Activated T-helper 2 cell treated with anti-CD3 and anti-CD28 coated beads, Interferon-gamma antibody, Interleukin-2, Interleukin-4, amounts not matched to agents 10 μg/mL and 5 μg/mL and 100 μg/mL, durations not matched to agents 14 hours and 24 hours and 36 hours (primary cell): Measurements from ENCODE around the gene GFPT2. TPM values are rescaled to one million over a fixed set of nuclear protein-coding genes. Genes with fewer than 3 reads are reported as not detected.
A peak's percentile ranks its signal among the peaks of the same experiment; 100 is the strongest.

Source experiments
- DNase-seq: peaks from one replicate; pipeline ENCODE4 v3.0.0; 2021; ENCODE audit warnings: low spot score
- H3K27ac Mint-ChIP-seq: one replicate; pipeline ENCODE4 v1.8.0; 2021; ENCODE audit warnings: mixed read lengths
- H3K27me3 Mint-ChIP-seq: one replicate; pipeline ENCODE4 v1.8.0; 2021; ENCODE audit warnings: low read depth, mixed read lengths
- H3K36me3 Mint-ChIP-seq: one replicate; pipeline ENCODE4 v1.8.0; 2021; ENCODE audit warnings: low read depth, mixed read lengths
- H3K4me1 Mint-ChIP-seq: one replicate; pipeline ENCODE4 v1.8.0; 2021; ENCODE audit warnings: low read depth, mixed read lengths
- H3K4me3 Mint-ChIP-seq: one replicate; pipeline ENCODE4 v1.8.0; 2021; ENCODE audit warnings: low read depth, mild to moderate bottlenecking, moderate library complexity, mixed read lengths
- H3K9me3 Mint-ChIP-seq: one replicate; pipeline ENCODE4 v1.8.0; 2021; ENCODE audit warnings: mixed read lengths
- intact Hi-C: fragments of 100-400 bp; cut with micrococcal nuclease; formaldehyde crosslinking; loops from one replicate; pipeline ENCODE4 v1.15.1; 2023
- total RNA-seq: library from RNA; stranded (reverse); gene quantifications from 2 replicates; pipeline ENCODE4 v1.2.3, GENCODE V29; 2022

The GFPT2 gene
- total RNA-seq, 1 donor from 2014 or later: not detected

DNA sequence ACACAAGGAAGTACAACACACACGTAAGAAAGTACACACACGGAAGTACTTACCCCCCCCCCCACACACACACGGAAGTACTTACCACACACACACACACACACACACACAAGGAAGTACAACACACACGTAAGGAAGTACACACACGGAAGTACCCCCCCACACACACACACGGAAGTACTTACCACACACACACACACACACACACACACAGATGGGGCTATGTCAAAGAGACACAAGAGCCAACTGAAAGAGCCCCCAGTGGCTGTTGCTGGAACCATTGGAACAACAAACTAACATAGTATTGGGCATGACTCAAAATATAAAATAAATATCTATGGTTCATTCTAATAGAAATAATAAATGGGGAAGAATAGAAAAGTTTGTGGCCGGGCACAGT, 56.4 kb downstream of the GFPT2 start:
- Mint-ChIP-seq H3K9me3 (no peaks in the 10 kb centered on the region), H3K27me3 (no peaks in the 10 kb centered on the region), H3K27ac (no peak overlapping the region), H3K4me3 (no peak overlapping the region), H3K36me3 (peaks cover 4% of the 10 kb centered on the region), H3K4me1 (peaks cover 16% of the 10 kb centered on the region)
- DNase-seq: no peak
- intact Hi-C loops: loop anchor here (10.0 kb wide), 3 partner anchors 162 to 1672 kb away; partner anchors contain the start of genes CLK4 and CNOT6

DNA sequence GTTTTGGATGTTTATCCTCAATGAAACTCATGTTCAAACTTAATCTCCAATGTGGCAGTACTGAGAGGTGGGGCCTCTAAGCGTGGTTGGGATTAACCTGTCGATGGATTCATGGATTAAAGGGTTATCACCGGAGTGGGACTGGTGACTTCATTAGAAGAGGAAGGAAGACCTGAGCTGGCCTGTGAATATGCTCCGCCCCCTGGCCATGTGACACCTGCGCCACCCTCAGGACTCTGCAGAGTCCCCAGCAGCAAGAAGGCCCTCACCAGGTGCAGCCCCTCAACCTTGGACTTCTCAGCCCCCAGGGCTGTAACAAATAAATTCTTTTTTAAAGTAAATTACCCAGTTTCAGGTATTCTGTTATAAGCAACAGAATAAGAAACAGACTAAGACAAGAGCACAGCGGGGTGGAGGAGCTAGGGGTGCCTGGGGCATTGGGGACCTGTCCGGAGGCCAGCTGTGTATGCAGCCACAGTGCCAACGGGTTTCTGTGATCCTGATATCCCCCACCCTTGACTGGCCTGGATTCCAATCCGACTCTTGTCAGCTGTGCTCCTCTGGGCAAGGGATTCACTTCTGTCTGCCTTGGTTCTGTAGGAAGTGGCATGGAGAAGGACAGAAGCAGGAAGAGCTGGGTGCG, 58.1 kb downstream of the GFPT2 start:
- intact Hi-C loops: loop anchor here (10.0 kb wide), 3 partner anchors 160 to 1670 kb away; partner anchors contain the start of genes CLK4 and CNOT6
- no peaks in the 10 kb centered on the region for H3K9me3 Mint-ChIP-seq
- no peak for DNase-seq
- H3K27me3 Mint-ChIP-seq: no peaks in the 10 kb centered on the region
- peaks cover 12% of the 10 kb centered on the region for H3K36me3 Mint-ChIP-seq
- no peak overlapping the region for H3K4me3 Mint-ChIP-seq
- H3K27ac Mint-ChIP-seq: no peak overlapping the region
- H3K4me1 Mint-ChIP-seq: peaks cover 26% of the 10 kb centered on the region

DNA sequence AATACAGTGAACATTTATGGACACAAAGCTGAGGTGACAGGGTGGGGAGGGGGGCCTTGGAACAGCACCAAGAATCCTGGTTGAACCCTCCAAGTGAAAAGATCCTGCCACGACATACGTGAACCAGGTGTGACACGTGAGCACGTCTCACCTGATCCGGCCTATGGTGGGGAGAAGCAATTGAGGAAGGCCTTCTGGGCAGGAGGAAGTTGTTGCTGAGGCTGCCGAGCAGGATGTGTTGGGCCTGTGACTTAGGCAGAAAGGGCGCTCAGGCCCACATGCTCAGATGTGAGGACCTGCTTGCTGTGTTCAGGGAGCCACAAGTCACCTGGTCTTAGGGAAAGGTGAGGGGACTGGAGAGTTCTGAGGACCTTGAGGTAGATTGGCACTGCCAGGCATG, 58.7 kb downstream of the GFPT2 start:
- no peak overlapping the region for H3K27ac Mint-ChIP-seq
- no peak for DNase-seq
- no peaks in the 10 kb centered on the region for H3K27me3 Mint-ChIP-seq
- no peaks in the 10 kb centered on the region for H3K9me3 Mint-ChIP-seq
- no peak overlapping the region for H3K4me3 Mint-ChIP-seq
- H3K4me1 Mint-ChIP-seq: peaks cover 26% of the 10 kb centered on the region
- peaks cover 12% of the 10 kb centered on the region for H3K36me3 Mint-ChIP-seq
- intact Hi-C loops: loop anchor here (10.0 kb wide), 3 partner anchors 160 to 1670 kb away; partner anchors contain the start of genes CLK4 and CNOT6

DNA sequence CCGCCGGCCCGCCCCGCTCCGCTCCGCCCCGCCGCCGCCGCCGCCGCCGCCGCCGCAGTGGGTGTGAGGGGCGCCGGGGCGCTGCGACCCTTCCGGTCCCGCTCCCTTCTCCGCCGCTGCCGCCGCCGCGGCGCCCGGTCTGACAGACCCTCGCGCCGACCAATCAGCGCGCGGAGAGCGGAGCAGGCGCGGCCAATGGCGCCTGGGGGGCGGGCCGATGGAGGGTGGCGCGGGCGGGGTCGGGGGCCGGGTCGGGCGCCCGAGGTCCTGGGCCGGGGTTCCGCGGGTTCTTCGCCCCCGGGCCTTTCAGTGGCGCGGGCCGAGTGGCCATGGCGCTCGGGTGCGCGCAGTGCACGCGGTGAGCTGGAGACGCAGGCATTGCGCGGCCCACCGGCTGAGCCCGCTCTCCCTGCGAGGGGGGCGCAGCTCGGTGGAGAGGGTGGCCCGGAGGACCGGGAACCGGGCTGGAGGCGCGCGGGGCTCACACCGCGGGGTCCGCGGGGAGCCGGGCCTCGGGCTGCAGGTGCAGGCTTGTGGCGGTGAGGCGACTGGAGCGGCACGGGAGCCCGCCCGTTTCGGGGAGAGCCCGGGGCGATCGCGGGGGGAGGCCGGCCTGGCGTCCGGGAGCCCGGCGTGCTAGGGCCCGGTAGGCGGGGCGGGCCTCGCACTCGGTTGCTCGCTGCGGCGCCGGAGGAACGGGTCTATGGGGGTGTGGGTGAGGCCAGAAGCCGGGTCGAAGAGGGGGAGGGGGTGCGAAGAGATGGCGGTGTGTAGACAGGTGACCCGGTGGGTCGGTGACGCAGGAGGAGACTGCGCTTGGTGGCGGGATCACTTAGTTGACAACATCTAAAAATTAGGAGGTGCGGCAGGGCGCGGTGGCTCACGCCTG, 60.9 kb downstream of the GFPT2 start, which contains the start of gene MAPK9:
MAPK9 (minus strand) TSS at position 141 of the 889 bp plus-strand sequence. CDS start 11,522 bp downstream, outside the sequence.
- peak within 1 kb of the TSS; percentile 83 for H3K27ac Mint-ChIP-seq
- peak within 1 kb of the TSS; percentile 86 for H3K4me3 Mint-ChIP-seq
- intact Hi-C loops: loop anchor here (2.0 to 10.0 kb wide), 4 partner anchors 157 to 1667 kb away; partner anchors contain the start of genes CLK4 and CNOT6
- H3K27me3 Mint-ChIP-seq: no peaks in the 10 kb centered on the region
- H3K9me3 Mint-ChIP-seq: no peaks in the 10 kb centered on the region
- DNase-seq: peak; percentile 80
- peaks cover 29% of the 10 kb centered on the region for H3K4me1 Mint-ChIP-seq
- peaks cover 26% of the 10 kb centered on the region for H3K36me3 Mint-ChIP-seq

DNA sequence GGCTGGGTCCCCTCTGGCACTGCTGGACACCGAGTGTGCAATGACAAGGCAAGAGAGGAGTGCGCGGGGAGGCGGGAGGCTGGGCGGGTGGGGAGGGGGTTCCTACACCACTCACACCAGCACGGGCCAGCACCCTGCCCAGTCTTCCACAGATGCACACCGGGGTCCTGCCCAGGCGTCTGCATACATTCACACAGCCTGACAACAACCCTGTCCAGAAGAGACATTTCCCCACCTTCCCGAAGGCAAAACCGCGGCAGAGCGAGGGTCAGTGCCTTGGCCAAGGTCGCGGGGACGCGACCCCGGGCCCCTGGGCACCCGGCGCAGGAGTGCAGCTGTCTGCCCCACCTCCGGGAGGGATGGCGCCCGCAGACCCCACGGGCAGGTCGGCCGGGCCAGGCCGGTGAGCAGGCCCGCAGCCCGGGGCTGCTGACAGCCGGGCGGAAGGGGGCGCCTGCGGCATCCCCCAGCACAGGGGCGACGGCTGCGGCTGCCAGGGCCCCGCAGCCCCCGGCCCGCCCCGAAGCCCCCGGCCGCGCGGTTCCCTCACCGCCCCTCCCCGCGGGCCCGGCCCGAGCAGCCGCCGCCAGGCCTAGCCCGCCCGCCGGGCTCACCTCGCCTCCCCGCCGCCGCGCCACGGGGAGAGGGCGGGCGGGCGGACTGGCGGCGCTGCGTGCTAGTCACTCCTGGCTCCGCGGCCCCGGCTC, 61.7 kb downstream of the GFPT2 start:
- Mint-ChIP-seq H3K4me3 (peak overlapping the region; percentile 86), H3K27ac (peak overlapping the region; percentile 68), H3K4me1 (peaks cover 28% of the 10 kb centered on the region), H3K27me3 (no peaks in the 10 kb centered on the region), H3K36me3 (peaks cover 34% of the 10 kb centered on the region), H3K9me3 (peaks cover 7% of the 10 kb centered on the region)
- no peak for DNase-seq
- intact Hi-C loops: loop anchor here (10.0 kb wide), 3 partner anchors 157 to 1667 kb away; partner anchors contain the start of genes CLK4 and CNOT6

DNA sequence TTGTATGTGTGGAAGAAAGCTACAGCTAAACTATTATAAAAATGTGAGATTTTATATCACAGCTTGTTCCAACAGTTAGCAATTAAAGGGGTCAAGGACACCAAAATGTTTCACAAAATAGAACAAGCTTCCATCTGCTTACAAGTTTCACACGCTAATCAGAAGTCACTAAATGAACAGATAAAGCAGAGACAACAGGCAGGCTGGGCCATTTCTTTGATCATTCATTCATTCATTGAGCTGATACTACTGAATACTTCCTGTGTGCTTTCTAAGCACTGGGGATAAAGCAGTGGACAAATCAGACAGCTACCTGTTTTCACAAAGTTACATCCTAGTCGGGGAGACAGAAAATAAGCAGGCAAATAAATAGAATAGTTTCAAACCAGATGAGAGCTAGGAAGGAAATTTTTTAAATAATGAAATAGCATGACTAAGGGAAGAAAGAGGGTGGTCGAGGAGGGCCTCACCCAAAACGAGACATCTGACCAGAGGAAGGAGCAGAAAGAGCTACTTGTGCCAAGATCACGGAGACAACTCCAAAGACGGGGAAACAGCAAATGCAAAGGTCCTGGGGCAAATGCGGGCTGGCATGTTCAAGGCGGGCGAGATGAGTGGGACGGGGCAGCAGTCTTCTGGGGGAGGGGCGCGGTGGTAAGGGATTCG, 62.4 kb downstream of the GFPT2 start:
- no peaks in the 10 kb centered on the region for H3K27me3 Mint-ChIP-seq
- DNase-seq: no peak
- peak overlapping the region; percentile 68 for H3K27ac Mint-ChIP-seq
- H3K4me1 Mint-ChIP-seq: peaks cover 23% of the 10 kb centered on the region
- intact Hi-C loops: loop anchor here (10.0 kb wide), 3 partner anchors 156 to 1666 kb away; partner anchors contain the start of genes CLK4 and CNOT6
- H3K4me3 Mint-ChIP-seq: peak overlapping the region; percentile 86
- peaks cover 37% of the 10 kb centered on the region for H3K36me3 Mint-ChIP-seq
- H3K9me3 Mint-ChIP-seq: peaks cover 7% of the 10 kb centered on the region

DNA sequence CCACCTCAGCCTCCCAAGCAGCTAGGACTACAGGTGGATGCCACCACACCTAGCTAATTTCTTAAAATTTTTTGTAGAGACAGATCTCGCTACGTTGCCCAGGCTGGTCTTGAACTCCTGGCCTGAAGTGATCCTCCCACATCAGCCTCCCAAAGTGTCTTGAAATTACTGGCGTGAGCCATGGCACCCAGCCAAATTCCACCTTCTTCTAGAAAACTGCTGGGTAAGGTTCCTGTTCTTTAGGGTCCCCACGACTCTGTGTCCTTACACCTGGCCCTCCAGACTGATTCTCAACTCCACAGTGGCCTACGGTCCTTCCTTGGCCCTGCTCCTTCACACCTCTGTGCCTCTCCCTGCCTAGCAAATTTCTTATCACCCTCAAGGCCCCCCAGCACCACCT, 63.2 kb downstream of the GFPT2 start:
- H3K4me1 Mint-ChIP-seq: peaks cover 23% of the 10 kb centered on the region
- peak overlapping the region; percentile 86 for H3K4me3 Mint-ChIP-seq

DNA sequence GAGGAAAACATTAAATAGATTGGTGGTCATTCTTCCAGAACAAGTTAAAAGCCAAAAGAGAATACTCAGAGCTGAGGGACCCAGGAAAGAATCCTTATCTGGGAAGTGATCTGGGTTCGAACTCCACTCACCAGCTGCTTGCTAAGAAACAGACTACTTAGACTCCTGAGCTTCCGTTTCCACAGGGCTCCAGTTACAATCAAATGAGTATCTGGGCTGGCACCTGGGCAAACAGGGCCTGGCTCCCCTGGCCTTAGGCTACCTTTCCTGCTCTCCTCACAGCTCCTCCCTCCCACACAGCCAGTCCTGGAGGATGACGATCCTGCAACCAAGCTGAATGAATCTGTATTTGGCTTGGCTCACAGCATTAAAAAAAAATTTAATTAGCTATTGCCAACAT, 63.7 kb downstream of the GFPT2 start:
- peaks cover 23% of the 10 kb centered on the region for H3K4me1 Mint-ChIP-seq

More for the DNA sequence above, 63.2 kb downstream of the GFPT2 start:
- Mint-ChIP-seq H3K36me3 (peaks cover 45% of the 10 kb centered on the region), H3K27me3 (no peaks in the 10 kb centered on the region), H3K9me3 (peaks cover 12% of the 10 kb centered on the region), H3K27ac (no peak overlapping the region)
- DNase-seq: no peak
- intact Hi-C loops: loop anchor here (10.0 kb wide), 3 partner anchors 155 to 1665 kb away; partner anchors contain the start of genes CLK4 and CNOT6

DNA sequence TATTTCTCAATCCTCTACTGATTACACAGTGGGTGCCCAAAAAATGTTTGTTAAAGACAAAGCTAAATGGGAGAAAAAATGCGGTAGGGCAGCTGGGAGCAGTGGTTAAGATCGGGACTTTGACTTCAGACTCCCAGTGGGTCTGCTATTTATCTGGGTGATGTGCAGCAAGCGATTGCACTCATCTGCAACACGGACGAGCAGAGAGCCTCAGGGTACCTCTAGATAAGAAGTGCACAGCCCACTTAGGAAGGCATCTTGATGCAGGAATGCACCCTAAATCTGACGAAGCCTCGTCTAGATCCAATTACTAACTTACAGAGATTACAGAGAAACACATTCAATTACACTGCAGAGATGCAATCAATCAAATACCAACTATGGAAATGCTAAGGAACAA, 65.3 kb downstream of the GFPT2 start:
- Mint-ChIP-seq H3K4me1 (peaks cover 16% of the 10 kb centered on the region), H3K27me3 (no peaks in the 10 kb centered on the region), H3K36me3 (peaks cover 61% of the 10 kb centered on the region), H3K27ac (no peak overlapping the region), H3K4me3 (no peak overlapping the region), H3K9me3 (peaks cover 23% of the 10 kb centered on the region)
- intact Hi-C loops: no loop called here
- no peak for DNase-seq

More for the DNA sequence above, 63.7 kb downstream of the GFPT2 start:
- H3K9me3 Mint-ChIP-seq: peaks cover 17% of the 10 kb centered on the region
- no peak for DNase-seq
- no peak overlapping the region for H3K27ac Mint-ChIP-seq
- H3K27me3 Mint-ChIP-seq: no peaks in the 10 kb centered on the region
- intact Hi-C loops: no loop called here
- peaks cover 50% of the 10 kb centered on the region for H3K36me3 Mint-ChIP-seq
- no peak overlapping the region for H3K4me3 Mint-ChIP-seq

DNA sequence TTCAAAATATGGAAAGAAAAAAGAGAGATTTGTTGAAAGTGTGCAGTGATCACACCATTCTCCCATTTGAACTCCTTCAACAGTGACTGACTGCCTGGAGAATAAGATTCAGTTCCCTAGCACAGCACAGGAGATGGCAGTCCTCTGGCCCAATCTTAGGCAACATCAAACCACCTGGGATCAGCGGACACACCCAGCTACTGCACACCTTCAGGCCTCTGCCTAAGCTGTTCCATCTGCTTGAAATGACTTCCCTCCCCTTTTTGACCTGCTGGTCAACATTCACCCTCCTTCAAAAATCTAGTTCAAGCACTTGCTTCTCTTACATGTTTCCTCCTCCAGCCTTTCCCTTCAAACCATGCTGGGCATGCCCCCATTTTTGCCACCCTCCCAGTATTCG, 65.7 kb downstream of the GFPT2 start:
- Mint-ChIP-seq H3K27me3 (no peaks in the 10 kb centered on the region), H3K4me1 (peaks cover 13% of the 10 kb centered on the region), H3K9me3 (peaks cover 25% of the 10 kb centered on the region), H3K36me3 (peaks cover 66% of the 10 kb centered on the region), H3K4me3 (no peak overlapping the region), H3K27ac (no peak overlapping the region)
- DNase-seq: no peak
- intact Hi-C loops: no loop called here

DNA sequence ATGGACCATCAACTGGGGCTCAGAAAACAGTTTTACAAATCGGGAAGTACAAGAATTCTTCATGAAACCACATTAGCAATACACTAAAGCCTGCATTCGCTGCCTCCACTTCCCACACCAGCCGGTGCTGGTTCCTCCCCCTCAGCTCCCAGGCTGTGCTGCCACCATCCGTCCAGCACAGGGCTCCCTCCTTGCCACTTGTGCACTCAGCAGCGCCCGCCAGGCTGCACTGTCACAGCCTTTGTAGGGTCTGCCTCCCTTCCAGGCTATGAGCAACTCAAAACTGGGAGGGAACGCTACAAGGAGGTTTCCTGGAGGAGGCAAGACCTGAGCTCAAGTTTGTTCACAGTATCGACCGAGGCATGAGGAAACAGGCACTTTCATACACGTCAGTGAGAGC, 69.0 kb downstream of the GFPT2 start:
- H3K36me3 Mint-ChIP-seq: peaks cover 87% of the 10 kb centered on the region
- no peak overlapping the region for H3K4me3 Mint-ChIP-seq
- no peak for DNase-seq
- no peak overlapping the region for H3K27ac Mint-ChIP-seq
- no peaks in the 10 kb centered on the region for H3K27me3 Mint-ChIP-seq
- peaks cover 3% of the 10 kb centered on the region for H3K4me1 Mint-ChIP-seq
- intact Hi-C loops: no loop called here
- H3K9me3 Mint-ChIP-seq: peaks cover 39% of the 10 kb centered on the region
